Activated T-cell treated with anti-CD3 and anti-CD28 coated beads for 24 hours (primary cell): ENCODE data around the gene AKAP6.

ENCODE experiments used
- DNase-seq: peaks from one replicate; pipeline ENCODE4 v3.0.0-alpha.2; 2020; ENCODE audit warnings: low read depth

AKAP6 gene

DNA sequence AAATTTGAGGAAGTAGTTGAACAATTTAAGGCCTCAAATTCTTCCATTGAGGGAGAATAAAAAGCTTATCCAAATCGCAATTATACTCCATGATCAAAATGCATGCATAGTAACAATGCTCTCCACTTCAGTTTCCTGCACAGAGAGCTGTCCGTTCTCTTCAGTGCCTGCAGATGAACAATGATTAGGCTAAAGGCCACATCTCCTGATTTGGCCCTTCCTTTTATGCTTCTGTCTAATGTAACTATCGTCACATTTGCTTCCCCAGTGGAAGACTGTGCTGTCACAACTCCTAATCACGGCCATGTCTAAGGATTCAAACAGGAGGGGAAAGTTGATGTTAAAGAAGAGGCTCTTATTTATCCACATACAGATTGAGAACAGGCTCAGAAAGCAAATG lies 496.0 kb downstream of the AKAP6 start:
- no peak for DNase-seq

DNA sequence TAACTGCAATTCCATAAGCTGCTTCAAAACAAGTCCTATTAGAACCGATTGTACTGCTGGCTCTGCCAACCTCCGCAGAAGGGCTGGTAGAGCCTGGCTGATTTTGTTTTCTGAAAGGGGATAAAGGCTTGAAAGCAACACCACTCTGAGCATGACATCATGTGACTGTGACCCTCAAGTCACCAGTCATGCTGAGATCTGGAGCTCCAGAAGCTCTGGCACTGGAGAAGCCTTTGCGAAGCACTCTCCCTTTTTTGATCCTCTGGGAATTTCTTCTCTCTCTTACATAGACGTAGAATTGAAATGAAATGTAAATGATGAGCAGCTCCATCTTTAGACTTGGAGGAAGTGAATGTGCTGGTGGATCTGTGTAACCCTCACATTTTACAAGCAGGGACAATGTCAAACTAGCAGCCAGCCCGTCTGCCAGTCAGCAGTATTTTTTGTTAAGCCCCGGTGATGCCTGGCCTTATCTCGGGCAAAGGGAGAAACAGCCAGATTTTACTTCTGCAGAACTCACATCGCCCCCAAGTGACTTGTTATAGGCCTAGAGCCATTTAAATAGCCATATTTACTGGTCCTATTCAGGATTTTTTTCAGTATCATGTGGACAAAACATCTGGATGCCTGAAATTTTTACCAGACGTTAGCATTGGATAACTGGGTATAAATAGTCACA lies 497.4 kb downstream of the AKAP6 start:
- no peak for DNase-seq

DNA sequence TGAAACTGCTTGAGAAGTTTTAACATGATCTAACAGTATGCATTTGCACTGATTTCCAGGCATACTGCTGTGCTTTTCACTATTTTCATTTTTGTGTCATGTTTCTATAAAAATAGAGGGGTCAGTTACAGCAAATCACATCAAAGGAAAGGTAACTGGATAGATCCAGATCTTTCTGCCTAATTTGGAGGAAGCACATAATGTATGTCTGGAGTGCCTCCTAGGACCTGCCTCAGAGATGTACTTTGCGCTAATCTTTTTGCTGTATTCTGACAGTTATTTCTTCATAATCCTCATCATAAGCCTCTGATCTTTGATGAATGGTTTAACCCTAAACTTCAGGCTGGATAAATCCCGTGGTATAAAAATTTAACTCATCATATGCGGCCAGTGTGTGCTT lies 498.4 kb downstream of the AKAP6 start:
- DNase-seq = no peak

GRCh38 chr14:32835924-32836323 lies 506.8 kb downstream of the AKAP6 start:
- DNase-seq = no peak

DNA sequence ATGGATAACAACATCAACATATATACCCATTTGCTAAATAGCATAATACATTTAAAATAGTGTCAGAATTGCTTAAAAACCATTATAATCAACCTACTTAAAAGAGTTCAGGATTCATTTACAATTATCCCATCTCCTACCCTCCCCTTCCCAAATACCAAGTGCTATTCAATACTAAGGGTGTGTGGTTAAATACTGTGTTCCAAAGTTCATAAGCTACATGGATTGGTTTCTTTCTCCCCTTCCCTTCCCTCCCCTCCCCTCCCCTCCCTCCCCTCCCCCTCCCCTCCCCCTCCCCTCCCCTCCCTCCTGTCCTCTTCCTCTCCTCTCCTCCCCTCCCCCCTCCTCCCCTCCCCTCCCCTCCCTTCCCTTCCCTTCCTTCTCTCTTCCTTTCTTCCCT lies 512.6 kb downstream of the AKAP6 start:
- no peak for DNase-seq

GRCh38 chr14:32846821-32847365 lies 517.8 kb downstream of the AKAP6 start:
- no peak for DNase-seq

DNA sequence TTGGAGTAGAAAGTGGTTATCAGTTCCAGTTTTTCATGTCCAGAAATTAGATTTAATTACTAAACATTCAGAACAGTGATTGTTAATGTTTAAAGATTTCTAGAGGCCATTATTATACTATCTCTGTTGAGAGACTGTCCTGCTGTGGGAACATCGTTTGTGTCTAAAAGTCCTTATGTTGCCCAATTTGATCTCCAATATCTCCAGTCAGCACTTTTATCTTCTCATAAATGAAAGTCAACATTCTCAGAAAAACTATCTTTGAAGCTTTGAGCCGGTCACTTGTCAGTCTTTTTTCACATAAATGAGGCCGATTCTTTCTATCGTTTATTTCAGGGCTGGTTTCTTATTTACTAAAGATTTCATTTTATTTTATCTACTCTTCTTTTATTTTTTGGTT lies 518.8 kb downstream of the AKAP6 start:
- DNase-seq = no peak

GRCh38 chr14:32865827-32866376 lies 536.8 kb downstream of the AKAP6 start:
- no peak for DNase-seq

- DNase-seq = no peak
These were observed 554.1 kb downstream of the AKAP6 start for GRCh38 chr14:32883188-32883587.
